IPS DF 4.7 (cell line): ENCODE data around the gene ACTA1.
"Not testable (repeated sequence)": the region's sequence is repeated elsewhere in the genome, so short reads cannot be mapped to it uniquely, and the experiment has no call there.

Experiments
- DNase-seq: peaks from one replicate; pipeline ENCODE4 v3.0.0-alpha.2; 2013; ENCODE audit warnings: low spot score; ENCODE audit errors: extremely low read depth

ACTA1 gene

DNA sequence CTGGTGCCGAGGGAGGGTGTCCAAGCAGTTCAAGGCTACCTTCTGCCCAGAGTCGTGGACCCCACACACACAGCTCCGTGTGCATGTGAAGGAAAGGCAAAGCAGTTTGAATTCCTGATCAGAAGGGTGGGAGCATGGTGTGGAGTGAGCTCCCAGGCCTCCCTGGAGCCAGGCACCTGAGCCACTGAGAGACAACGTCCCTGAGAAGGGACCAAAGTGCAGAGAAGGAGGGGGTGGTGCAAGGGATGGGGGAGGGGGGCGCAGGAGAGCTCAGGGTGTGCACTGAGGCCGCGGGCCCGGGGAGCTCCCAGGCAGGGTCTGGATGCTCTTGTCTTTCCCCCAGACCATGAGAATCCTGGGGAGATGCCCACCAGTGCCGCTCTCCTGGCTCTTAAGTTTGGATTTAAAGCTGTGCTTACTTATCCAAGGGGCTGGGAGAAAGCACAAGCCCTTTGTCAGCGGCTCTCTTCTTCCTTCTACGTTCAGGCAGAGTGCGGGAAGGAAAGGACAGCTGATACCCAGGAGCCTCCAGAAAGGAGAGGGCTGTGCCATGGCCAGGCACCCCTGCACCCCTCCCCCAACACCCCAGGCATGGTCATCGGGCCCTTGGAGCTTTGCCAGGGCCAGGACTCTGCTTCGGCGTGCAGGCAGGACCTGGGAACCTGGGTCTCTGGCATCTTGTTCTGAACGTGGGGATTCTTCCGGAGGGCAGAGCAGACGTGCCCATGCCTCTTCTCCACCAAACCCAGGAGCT, 24.1 kb downstream of the ACTA1 start:
- DNase-seq: no peak

DNA sequence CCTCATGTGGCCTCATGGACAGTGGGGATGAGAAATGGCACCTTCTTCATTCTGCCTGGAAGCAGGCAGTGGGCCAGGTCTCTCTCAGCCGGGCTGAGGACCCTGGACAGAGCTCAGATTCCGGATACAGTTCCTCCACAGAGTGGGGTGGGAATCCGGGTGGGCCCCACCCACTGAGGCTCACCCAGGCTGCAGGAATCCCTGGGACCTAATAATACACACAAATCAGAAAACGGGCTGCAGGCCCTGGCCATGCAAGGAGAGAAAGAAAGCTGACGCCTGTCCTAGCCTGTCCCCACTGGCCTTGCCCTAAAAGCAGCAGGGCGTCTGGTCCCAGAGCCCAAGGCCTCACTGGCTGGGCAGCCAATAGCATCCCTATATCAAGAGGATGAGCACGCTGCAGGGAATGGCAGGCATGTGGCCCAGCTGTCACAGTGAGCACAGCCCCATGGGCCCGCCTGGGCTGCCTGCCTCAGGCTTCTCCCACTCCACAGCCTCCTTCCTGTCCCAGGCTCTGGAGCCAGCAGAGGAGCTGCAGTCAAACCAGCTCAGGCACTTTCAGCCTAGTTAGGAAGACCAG, 25.3 kb downstream of the ACTA1 start:
- DNase-seq: no peak

DNA sequence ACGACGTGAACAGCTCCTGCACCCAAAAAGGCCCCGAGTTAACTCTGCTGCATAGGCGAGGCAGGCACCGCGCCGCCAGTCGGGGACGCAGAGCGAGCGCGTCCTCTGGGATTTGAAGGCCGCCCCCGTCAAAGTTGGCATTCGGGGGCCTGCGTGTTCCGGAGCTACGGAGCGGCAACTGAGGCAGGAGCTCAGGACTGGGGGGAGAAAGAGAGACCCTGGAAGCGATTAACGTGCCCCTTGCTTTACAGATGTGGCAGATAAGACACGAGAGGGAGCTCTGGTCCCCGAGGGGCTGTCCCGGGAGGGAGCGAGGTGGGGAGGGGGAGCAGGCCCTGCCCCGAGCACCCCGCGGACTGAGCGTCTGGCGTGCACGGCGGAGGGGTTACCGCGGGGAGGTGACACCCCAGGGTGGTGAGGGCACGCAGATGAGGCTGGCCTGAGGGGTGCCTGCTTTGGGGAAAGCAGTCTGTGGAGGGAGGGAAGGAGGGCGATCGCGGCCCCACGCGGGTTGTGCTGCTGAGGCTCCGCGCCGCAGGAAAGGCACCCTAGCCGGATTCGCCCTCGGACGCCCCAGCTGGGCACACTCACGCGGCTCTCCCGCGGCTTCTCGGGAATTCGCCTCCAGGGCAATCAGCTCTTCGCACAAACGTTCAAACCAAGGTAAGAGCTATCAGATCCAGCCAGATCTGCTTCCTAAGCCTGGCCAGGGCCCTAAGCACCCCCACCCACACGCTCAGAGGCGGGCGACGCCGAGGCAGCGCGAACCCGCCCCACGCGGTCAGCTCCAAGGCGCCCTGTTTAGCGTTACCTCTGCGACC, 26.5 kb downstream of the ACTA1 start:
- DNase-seq: no peak

DNA sequence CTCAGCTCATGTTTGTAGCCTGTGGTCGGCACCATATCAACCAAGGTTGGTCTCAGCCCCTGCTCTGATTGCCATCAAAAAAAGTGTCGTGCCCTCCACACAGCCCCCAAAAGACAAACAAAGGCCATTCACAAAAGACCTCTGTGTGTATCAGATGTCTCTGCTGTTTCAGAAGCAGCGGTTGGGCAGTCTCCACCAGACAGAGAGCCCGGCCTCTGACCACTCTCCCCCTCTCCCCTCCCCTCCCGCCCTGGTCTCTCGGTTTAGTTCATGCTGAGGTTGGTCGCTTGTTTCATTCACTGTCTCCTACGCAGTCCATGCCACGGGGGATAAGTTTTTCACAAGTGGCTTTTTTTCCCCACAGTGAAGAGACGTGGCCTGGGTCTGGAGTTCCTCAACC, 27.1 kb downstream of the ACTA1 start:
- DNase-seq: no peak

DNA sequence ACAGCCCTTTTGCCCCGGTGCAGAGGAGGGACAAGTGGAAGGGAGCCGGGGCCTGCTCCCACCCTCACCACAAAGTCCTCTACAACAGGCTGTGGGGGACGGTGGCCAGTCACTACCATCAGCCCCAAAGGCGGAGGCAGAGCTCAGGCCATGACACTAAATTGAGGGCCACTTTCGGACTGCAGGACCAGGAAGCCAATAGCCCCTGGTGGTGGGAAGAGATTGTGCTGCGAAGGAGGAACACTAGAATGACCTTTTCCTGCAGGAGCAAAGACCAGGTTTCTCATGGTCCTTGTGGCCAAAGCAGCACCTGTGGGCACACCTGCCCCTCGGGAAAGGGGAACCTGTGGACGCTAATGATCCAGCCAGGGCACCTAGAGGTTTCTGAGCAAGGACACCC, 30.3 kb downstream of the ACTA1 start:
- no peak for DNase-seq

DNA sequence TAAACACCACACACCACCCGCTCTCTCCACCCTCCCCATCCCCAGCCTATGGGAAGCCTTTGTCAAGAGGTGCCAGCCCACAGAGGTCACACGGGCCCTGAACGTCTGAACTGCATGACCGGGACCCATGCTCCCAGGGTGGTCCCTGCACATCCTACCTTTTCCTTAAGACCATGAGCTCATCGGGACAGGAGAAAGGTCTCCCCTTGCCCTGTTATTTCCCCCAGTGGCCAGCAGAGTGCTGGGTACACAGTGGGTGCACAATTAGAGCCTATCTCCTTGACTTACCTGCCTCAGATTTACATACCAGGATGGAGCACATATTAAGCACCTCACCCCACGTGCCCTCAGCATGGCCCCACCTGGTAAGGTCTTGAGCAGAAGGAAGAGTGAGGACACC, 30.9 kb downstream of the ACTA1 start:
- no peak for DNase-seq

DNA sequence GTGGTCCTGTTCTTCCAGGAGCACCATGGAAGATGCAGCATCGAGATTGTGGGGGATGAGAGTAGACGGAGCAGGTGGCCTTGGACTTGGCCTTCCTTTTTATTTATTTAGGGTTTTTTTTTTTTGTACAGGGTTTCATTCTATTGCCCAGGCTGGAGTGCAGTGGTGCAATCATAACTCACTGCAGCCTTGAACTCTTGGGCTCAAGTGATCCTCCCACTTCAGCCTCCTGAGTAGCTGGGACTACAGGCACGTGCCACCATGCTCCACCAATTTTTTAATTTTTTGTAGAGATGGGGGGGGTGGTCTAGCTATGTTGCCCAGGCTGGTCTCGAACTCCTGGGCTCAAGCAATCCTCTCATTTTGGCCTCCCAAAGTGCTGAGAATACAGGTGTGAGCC, 31.6 kb downstream of the ACTA1 start:
- DNase-seq: not testable (repeated sequence)

DNA sequence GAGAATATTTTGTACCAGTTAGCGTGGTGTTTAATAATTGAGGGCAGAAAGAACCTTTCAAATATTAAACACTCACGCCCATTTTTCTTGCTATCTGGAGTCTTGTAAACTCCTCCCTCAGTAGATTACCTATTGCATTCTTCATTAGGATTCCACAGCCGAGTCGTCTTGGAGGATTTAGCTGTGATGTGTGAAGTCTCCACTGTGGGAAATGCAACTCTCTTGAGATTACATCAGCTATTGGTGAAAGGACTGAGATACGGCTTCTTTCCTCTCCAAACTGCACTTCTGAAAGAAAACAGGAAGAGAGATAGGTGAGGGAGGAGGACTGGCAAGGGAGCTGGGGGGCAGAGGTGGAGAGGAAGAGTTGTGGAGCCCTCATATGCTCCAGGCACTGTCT, 36.1 kb downstream of the ACTA1 start:
- no peak for DNase-seq

DNA sequence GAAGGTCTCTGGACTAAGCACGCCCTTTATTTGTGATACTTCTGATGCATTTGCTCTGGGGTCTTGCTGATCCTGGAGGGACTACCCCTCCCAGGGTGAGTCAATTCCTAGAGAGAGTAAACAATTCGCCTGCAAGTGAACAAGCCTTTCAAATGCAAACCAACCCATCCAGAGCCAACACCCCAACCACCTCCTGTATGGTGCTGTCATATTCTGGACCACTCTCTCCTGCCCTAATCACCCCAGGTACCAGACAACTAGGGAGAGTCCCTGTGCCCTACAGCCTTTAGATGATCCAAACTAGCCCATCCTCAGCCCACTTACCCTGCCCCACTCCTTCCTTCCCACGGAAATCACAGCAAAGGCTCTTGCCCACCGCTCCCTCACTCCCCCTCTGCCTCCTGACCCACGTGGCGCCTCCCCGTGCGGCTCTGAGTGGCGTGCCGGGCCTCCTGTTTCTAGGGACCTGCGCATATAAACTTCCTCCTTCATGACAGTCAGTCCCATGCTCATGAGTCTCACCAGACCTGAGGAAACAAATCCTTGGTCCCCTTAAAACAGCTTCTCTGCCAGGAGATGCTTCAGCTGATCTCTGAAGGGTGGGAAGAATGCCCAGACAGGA, 37.2 kb downstream of the ACTA1 start:
- no peak for DNase-seq

DNA sequence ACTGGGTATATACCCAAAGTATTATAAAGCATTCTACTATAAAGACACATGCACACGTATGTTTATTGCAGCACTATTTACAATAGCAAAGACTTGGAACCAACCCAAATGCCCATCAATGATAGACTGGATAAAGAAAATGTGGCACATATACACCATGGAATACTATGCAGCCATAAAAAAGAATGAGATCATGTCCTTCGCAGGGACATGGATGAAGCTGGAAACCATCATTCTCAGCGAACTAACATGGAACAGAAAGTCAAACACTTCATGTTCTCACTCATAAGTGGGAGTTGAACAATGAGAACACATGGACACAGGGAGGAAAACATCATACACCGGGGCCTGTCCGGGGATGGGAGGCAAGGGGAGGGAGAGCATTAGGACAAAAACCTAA, 39.4 kb downstream of the ACTA1 start:
- DNase-seq: not testable (repeated sequence)

DNA sequence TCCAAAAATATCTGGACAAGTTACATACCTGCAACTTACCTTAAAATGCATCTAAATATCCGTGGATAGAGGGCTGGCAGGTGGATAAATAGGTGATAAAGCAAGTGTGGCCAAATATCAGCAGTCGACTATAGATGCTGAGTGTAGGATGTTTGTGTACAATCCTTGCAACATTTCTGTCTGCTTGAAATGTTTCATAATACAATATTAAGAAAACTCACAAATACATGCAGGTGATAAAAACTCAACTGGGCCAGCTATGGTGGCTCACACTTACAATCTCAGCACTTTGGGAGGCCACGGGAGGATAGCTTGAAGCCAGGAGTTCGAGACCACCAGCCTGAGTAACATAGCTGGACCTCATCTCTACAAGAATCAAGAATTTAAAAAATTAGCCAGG, 41.0 kb downstream of the ACTA1 start:
- no peak for DNase-seq

DNA sequence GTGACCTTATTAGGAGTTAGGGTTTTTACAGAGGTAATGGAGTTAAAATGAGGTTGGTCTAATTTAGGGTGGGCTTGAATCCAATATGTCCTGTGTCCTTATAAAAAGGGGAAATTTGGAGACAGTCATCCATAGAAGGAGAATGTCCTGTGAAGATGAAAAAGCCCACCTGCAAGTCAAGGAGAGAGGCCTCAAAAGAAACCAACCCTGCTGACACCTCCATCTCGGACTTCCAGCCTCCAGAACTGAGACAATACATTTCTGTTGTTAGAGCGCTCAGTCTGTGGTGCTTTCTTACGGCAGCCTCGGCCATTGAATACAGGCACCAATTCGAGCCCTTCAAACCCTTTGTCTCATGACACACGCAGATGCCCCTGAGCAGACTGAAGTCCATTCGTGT, 43.8 kb downstream of the ACTA1 start:
- no peak for DNase-seq

DNA sequence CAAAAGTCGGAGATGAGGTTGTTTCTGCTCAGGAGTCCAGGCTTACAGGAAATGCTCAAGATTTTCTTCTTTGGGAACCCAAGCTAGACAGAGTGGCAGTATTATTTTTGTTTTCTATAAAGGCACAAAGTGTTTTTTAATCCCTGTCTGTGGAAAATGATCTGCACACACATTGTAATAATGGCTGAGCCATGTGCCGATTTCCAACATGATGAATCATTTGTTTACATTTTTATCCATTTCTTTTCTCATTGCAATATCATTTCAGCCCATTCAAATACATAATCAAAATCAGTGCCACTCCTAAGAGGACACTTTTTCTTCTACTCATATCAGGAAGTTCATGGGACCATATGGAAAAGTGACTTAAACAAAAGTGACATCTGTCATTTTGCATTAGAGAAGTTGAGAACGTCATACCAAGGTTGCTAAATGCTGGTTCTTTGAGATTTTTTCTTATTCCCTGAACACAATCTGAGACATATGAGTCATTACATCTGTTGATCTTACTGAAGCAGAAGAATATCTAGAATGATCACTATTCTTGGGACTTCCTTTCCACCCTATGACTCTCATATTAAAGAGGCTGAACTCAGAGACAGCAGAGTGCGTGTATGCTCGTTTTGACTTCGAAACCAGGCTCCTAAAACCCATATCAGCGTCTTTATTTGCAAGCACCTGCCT, 44.9 kb downstream of the ACTA1 start:
- no peak for DNase-seq

DNA sequence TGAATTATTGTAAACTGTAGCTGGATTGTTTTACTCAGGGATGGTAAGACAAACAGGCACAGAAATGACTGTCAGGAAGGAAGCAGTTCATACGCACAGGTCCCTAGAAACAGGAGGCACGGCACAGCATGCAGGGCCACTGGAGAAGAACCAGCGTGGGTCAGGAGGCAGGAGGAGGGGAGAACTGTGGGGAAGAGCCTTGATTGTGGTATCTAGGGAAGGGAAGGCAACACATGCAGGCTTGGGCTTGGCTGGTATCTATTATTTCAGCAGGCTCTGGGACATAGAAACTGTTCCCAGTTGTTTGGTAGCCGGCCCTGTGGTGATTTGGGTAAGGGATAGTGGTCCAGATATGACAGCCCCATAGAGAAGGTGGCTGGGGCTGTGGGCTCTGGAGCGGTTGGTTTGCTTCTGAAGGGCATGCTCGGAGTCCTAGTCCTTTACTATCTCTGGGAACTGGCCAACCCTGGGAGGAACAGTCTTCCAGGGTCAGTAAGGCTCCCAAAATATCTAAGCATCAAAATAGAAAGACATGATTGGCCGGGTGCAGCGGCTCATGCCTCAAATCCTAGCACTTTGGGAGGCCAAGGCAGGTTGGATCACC, 47.9 kb downstream of the ACTA1 start:
- no peak for DNase-seq

DNA sequence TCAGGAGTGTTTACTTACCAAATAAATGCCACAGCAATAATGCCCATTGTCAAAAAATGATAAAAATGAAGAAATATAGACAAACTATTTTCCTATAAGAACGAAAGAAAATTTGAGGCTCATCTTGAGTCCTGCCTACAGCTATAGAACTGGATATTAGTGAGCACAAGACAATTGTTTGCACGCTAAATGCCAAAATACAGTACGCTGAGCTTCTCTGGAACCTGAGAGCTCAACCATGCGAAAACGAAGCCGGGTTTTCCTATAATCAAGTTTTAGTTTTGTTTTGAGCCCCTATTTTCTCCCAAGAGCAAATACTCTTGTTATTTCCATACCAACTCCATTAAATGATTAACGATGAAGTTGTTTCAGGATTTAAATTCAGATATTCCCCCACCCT, 49.1 kb downstream of the ACTA1 start:
- no peak for DNase-seq

DNA sequence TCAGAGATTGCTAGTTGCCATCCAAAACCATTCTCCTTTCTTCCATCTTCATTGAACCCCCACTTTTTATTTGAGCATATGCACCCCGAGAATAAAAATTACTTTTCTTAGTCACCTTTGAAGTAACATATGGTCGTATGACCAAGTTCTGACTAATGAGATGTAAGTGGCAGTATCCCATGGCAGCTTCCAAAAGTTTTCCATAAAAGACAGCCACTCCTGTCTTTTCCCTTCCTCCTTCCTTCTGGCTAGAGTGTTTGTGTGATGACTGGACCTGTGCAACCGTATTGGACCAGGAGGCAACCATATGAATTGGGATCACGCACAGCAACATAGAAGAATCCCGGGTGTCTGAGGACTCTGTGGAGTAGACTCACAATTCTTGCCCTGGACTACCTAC, 49.9 kb downstream of the ACTA1 start:
- DNase-seq: no peak

DNA sequence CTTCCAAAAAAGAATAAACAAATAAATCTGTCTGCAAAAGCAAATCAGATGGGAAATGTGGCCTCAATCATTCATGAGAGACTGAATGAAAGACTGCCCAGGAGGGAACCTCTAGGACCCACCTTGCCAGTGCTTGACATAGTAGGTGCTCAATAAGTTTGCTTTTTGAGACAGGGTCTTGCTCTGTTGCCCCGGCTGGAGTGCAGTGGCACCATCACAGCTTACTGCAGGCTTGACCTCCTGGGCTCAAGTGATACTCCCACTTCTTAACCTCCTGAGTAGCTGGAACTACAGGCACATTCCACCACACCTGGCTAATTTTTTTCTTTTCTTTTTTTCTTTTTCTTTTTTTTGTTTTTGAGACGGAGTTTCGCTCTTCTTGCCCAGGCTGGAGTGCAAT, 50.7 kb downstream of the ACTA1 start:
- DNase-seq: no peak
